H7 (cell line): Measurements from ENCODE around the gene MAP3K12. TPM values are rescaled to one million over a fixed set of nuclear protein-coding genes. Genes with fewer than 3 reads are reported as not detected.

Experiments
- DNase-seq: peaks from one replicate; pipeline ENCODE4 v3.0.0; 2012
- H3K27me3 ChIP-seq: 2 replicates; pipeline ENCODE4 v1.6.0; 2011; ENCODE audit warnings: mild to moderate bottlenecking, low read length; ENCODE audit not compliant: control insufficient read depth, insufficient read depth
- H3K36me3 ChIP-seq: replicated peaks from 2 replicates; pipeline ENCODE4 v1.5.1; 2011; ENCODE audit warnings: low read length; ENCODE audit not compliant: control insufficient read depth, insufficient read depth
- H3K4me3 ChIP-seq: 2 replicates; pipeline ENCODE4 v1.5.1; 2011; ENCODE audit warnings: low read depth, mild to moderate bottlenecking, control low read depth, low read length, moderate library complexity; ENCODE audit not compliant: insufficient read depth
- total RNA-seq: library from RNA; depleted of rRNA; stranded (reverse); fragments of >200 nt; shearing (Covaris generic); gene quantifications from 2 replicates; pipeline ENCODE4 v1.2.3, GENCODE V29; 2014

The MAP3K12 gene
- total RNA-seq, 1 experiment from 2014 or later = 8.7 TPM

- no peak overlapping the region for H3K4me3 ChIP-seq
- no peaks in the 10 kb centered on the region for H3K27me3 ChIP-seq
- no peak for DNase-seq
- H3K36me3 ChIP-seq = peaks cover 16% of the 10 kb centered on the region
Measured at GRCh38 chr12:53502983-53503728, 3.9 kb upstream of the MAP3K12 start.

DNA sequence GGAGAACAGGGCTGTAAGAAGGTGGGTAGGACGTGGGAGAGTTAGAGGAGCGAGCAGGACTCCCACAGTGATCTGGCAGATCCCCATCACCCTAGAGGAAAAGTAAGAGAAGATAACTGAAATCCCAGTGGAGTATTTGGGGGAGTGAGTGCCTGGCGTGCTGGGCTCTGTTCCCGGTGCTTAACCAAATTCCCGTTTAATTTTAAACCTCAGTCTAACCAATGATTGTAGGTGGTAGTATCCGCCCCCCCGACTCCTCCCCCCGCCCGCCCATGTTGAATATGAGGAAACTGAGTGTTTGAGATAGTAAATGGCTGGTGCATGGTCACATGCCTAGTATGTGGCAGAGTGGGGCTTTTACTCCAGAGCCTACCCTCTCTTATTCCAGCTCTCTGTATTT, 3.1 kb upstream of the MAP3K12 start:
- H3K36me3 ChIP-seq = peaks cover 16% of the 10 kb centered on the region
- no peak overlapping the region for H3K4me3 ChIP-seq
- no peak for DNase-seq
- no peaks in the 10 kb centered on the region for H3K27me3 ChIP-seq

DNA sequence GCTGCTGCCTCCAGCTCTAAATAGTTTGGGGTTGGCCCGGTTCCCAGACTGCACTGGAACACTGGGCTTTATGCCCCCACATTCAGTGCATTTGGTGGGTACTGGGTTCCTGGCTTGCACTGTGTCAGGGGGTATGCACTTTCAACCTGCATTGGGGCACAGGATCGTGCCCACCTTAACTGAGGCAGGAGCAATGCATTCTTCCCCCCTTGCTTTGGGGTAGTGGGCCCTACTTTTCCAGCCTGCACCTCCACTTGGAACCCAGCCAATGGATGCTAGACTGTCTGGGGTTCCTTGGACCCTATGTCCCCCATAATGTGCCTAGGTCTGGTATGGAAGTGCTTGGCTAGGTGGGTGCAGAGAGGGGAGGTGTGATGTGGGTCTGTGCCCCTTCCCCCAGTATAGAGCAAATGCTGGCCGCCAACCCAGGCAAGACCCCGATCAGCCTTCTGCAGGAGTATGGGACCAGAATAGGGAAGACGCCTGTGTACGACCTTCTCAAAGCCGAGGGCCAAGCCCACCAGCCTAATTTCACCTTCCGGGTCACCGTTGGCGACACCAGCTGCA, 2.4 kb upstream of the MAP3K12 start:
- H3K27me3 ChIP-seq = no peaks in the 10 kb centered on the region
- peak overlapping the region; percentile 75 for H3K4me3 ChIP-seq
- no peak for DNase-seq
- H3K36me3 ChIP-seq = peaks cover 16% of the 10 kb centered on the region

GRCh38 chr12:53500776-53501614, 1.7 kb upstream of the MAP3K12 start, which contains the start of gene TARBP2:
TSS of gene TARBP2 (plus strand) at chr12:53501283. CDS start at chr12:53501409, 126 bp downstream.
- peak within 1 kb of the TSS; percentile 75 for H3K4me3 ChIP-seq

DNA sequence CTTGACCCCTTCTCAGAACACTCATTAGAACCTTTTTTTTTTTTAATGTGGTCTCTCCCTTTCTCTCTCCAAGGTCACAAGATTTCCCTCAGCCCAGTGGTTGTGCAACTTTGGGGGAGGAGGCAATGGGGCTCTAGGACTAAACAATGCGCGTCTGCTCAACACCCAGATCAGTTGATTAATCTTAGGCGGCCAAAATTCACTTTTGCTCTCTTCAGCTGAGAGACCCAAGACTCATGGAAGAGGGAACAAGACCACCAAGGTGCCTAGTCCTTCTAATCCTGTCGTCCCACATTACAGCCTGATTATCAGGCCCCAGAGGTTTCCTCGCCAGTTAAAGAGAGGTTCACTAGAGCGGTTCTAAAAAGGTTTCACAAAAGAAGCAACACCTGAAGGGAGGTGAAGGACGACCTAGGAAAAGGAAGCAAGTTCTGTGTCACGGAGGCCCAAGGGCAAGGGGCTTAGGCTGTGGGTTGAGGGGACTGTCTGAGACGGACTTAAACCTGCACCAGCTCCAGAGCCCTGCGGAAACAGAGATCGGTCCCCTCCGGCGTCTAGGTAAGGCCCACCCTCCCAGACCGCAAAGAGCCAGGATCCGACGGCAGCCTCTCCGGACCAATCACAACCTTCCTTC, 1.0 kb upstream of the MAP3K12 start:
- DNase-seq = no peak
- Histone ChIP-seq H3K36me3 (peaks cover 9% of the 10 kb centered on the region), H3K4me3 (peak overlapping the region; percentile 75), H3K27me3 (no peaks in the 10 kb centered on the region)

More at GRCh38 chr12:53500776-53501614, 1.7 kb upstream of the MAP3K12 start, which contains the start of gene TARBP2:
- peak; percentile 97 for DNase-seq
- H3K36me3 ChIP-seq = peaks cover 12% of the 10 kb centered on the region
- H3K27me3 ChIP-seq = no peaks in the 10 kb centered on the region

DNA sequence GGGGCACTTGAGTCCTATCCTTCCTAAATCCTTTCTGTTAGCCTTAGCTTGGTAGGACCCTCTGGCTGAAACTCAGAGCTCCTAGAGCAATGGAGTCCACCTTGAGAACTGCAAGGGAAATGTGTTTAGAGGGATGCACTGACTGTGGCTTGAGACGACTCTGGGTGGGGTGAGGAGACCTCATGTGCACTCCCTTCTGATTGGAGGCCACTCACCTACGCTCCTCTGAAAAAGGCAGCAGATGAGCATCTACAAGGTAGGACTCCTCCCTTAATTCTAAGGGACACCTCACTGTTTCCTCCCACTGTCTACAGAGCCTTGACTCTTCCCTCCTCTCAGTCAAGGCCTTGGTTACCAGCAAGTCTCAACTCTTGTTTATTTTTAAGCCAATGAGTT, 1.0 kb downstream of the MAP3K12 start:
- peak overlapping the region; percentile 75; the same call in 1 of the 2 replicates for H3K4me3 ChIP-seq

GRCh38 chr12:53497461-53497860, 1.8 kb downstream of the MAP3K12 start:
- Histone ChIP-seq H3K4me3 (no peak overlapping the region), H3K27me3 (no peaks in the 10 kb centered on the region), H3K36me3 (no peaks in the 10 kb centered on the region; the same call in 1 of the 2 replicates)
- no peak for DNase-seq

More for the DNA sequence above, 1.0 kb downstream of the MAP3K12 start:
- Histone ChIP-seq H3K36me3 (no peaks in the 10 kb centered on the region; the same call in 1 of the 2 replicates), H3K27me3 (no peaks in the 10 kb centered on the region)
- no peak for DNase-seq

GRCh38 chr12:53496752-53497032, 2.6 kb downstream of the MAP3K12 start:
- DNase-seq = no peak
- Histone ChIP-seq H3K27me3 (no peaks in the 10 kb centered on the region), H3K4me3 (no peak overlapping the region), H3K36me3 (no peaks in the 10 kb centered on the region; the same call in 1 of the 2 replicates)

GRCh38 chr12:53495903-53496751, 3.1 kb downstream of the MAP3K12 start:
- H3K36me3 ChIP-seq = no peaks in the 10 kb centered on the region; the same call in 1 of the 2 replicates
- no peaks in the 10 kb centered on the region for H3K27me3 ChIP-seq
- H3K4me3 ChIP-seq = no peak overlapping the region
- peak; percentile 76 for DNase-seq

DNA sequence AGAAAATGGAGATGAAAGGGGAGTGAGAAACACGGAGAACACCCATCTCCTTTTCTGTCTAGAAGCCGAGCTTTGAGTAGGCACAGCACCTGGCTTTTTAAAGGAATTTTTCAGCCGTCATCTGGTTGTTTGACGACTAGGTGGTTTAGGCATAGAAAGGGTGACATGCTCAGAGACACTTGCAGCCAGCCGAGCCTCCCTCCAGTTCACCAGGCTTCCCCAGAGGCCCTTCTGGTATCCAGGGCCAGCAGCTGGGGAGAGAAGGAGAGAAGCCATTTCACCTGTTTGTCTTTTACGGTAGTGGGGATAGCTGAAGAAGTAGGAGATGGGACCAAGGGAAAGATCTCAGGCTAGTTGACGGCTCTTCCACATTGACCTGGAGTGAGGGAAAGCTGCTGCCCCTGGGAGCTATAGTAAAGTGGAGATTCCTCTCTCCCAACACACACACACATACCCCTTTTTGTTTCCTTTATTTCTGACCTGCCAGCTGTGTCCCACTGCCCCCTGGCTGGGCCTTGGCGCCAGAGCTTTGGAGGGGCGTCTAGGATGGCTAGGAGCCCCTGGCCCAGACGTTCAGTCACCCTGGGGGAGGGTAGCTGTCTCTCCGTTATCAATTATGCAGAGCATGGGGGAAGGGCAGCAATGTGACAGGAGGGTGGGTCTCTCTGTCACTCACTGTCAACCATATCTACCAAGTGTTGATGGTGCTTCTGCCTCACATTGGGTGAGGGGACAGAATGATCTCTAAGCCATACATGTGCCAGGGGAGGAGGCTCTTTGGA, 5.5 kb downstream of the MAP3K12 start:
- Histone ChIP-seq H3K27me3 (no peaks in the 10 kb centered on the region), H3K36me3 (no peaks in the 10 kb centered on the region; the same call in 1 of the 2 replicates), H3K4me3 (peak overlapping the region; percentile 48)
- no peak for DNase-seq

DNA sequence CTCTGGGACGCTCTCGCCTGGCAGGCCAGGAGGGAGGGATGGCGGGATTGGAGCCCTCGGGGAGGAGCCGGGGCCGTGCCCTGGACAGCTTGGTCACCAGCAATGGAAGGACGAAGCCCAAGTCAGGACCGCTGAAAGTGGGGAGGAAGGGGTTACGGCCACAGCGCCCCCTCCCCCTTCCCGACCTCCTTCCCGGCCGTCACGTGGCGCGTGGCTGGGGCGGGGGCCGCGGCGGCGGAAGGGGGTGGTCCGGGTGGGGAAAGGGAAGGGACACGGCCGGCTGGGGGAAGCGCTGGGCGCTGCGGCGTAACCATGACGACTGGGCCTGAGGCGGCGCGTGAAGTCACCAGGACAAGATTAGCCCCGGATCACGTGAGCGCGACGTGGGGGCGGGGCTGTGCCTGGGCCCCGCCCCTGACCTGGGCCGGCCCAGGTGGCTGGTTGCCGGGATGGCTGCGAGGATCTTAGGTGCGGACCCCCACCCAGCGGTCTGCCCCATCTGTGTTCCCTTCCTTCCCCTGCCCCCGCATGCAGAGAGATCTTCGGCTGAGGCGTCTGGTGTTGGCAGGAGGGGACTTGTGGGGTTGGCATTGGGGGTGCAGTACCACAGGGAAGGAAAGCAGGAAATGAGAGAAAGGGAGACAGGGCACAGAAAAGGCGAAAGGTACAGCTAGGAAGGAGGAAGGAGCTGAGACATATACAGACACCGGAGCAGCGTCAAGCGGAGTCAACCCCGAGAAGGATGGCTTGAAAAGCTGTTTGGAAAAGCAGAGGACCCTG, 6.2 kb downstream of the MAP3K12 start:
- H3K36me3 ChIP-seq = no peaks in the 10 kb centered on the region; the same call in none of the 2 replicates
- H3K27me3 ChIP-seq = no peaks in the 10 kb centered on the region
- DNase-seq = peak; percentile 97
- peak overlapping the region; percentile 48 for H3K4me3 ChIP-seq

- Histone ChIP-seq H3K4me3 (peak overlapping the region; percentile 48), H3K27me3 (no peaks in the 10 kb centered on the region), H3K36me3 (no peaks in the 10 kb centered on the region; the same call in none of the 2 replicates)
- peak; percentile 64 for DNase-seq
Measured at GRCh38 chr12:53492188-53492587, 7.1 kb downstream of the MAP3K12 start.
